ENCODE measurements around the gene BARX2. TPM values are rescaled to one million over a fixed set of nuclear protein-coding genes. Genes with fewer than 3 reads are reported as not detected.

BARX2 gene
- not detected in 5 replicates for total RNA-seq (2022; extraction: Qiagen RNA extraction)

GRCh38 chr11:129375751-129376657 lies at the start of gene BARX2:
BARX2 (plus strand) TSS chr11:129375848; CDS start chr11:129376036, 188 bp downstream.

Other genes starting within 250 kb of the BARX2 start
- gene ARHGAP32, start 183.5 kb upstream of the BARX2 start, total RNA-seq (2022; extraction: Qiagen RNA extraction): 2.8 to 4.9 TPM (median 4.0 TPM) in 5 replicates